A549 treated with DMSO at 1 μM for 4 hours (cell line): Measurements from ENCODE around the gene NDUFAF2. TPM values are rescaled to one million over a fixed set of nuclear protein-coding genes. Genes with fewer than 3 reads are reported as not detected.

Experiments
- total RNA-seq: library from RNA; stranded (reverse); fragments of 200-300 nt; extraction: Qiagen RNA extraction; gene quantifications from 5 replicates; pipeline ENCODE4 v1.2.3, GENCODE V29; 2022; ENCODE audit warnings: low read depth

The NDUFAF2 gene, protein sequence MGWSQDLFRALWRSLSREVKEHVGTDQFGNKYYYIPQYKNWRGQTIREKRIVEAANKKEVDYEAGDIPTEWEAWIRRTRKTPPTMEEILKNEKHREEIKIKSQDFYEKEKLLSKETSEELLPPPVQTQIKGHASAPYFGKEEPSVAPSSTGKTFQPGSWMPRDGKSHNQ
- 72.3 to 78.8 TPM (median 78.1 TPM) in 5 replicates for total RNA-seq

GRCh38 chr5:60944904-60945812, at the start of gene NDUFAF2, which contains the start of gene ERCC8:
TSS of gene NDUFAF2 (plus strand) at chr5:60945205. CDS start at chr5:60945256, 51 bp downstream.
TSS of gene ERCC8 (minus strand) at chr5:60945070. CDS start at chr5:60945008, 62 bp downstream.

DNA sequence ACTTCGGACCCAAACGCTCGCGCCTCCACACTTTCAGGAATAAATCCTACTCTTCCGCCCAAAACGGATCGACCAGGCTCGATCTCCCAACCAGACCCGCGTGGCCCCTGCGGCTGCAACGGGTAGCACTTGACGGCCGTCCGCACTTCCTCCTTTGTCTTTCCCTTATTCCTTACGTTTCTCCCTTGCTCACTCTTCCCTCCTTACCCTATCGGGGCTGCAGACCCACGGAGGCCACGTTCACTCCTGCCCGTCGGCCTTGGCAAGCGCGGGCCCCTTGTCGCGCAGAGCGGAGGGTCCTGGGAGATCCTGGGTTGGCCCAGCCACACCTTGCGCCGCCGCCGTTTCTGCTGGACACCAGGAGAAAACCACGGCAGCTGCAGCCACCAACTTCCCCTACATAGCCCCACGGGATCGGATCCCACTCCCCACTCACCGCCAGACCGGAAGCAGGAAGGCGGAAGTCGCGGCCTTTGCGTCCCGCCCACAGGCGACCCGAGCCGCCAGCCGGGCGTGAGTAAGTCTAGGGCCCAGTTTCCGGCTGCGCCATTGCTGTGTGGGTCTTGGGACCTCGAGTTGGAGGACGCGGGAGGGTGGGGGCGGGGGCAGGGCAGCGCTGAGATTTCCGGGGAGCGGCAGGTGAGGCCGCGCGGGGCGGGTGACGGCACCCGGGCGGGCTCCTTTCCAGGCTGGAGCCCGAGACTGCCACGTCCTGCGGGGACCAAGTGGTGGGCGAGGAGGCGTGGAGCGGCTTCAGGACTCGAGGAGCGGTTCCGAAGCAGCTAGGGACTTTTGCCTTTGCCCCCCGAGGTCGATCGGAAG, 217.2 kb downstream of the NDUFAF2 start, which contains the start of gene SMIM15:
SMIM15 (minus strand) TSS at position 459 of the 822 bp plus-strand sequence. CDS start 2,297 bp downstream, outside the sequence.

Other genes with a start within 250 kb of the NDUFAF2 start
- 15.8 to 19.5 TPM (median 19.2 TPM) in 5 replicates for gene DEPDC1B, start 245.0 kb upstream of the NDUFAF2 start, total RNA-seq
- 11.7 to 15.6 TPM (median 12.8 TPM) in 5 replicates for gene ELOVL7, start 100.9 kb upstream of the NDUFAF2 start, total RNA-seq
- 13.9 to 21.7 TPM (median 15.4 TPM) in 5 replicates for gene ERCC8, start 135 bp upstream of the NDUFAF2 start, total RNA-seq
- gene SMIM15, start 217.3 kb downstream of the NDUFAF2 start, total RNA-seq, result 74.0 to 91.0 TPM (median 86.2 TPM) in 5 replicates